Measurements from ENCODE around the gene CEBPA.

DNA sequence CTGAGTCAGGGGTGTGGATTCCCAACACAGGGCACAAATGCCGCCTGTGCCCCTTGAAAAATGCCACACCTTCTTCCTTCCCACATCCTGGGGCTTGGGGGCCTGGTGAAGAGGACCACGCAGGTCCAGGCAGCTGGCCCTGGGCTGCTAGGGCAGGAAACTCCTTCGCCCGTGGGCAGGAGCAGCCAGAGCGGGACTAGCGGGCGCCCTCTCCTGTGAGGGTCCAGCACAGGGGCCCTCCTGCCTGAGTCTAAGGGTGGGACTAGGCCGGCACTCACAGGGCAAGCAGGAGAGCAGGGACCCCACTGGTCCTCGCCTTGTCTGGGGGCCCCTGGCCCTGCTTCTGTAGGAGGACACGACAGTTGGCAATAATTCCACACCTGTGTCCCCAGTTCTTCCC is 7.5 kb upstream of the CEBPA start:
- TF ChIP-seq, protein P1, sequence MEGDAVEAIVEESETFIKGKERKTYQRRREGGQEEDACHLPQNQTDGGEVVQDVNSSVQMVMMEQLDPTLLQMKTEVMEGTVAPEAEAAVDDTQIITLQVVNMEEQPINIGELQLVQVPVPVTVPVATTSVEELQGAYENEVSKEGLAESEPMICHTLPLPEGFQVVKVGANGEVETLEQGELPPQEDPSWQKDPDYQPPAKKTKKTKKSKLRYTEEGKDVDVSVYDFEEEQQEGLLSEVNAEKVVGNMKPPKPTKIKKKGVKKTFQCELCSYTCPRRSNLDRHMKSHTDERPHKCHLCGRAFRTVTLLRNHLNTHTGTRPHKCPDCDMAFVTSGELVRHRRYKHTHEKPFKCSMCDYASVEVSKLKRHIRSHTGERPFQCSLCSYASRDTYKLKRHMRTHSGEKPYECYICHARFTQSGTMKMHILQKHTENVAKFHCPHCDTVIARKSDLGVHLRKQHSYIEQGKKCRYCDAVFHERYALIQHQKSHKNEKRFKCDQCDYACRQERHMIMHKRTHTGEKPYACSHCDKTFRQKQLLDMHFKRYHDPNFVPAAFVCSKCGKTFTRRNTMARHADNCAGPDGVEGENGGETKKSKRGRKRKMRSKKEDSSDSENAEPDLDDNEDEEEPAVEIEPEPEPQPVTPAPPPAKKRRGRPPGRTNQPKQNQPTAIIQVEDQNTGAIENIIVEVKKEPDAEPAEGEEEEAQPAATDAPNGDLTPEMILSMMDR (IDR thresholded peaks at IDR 0.05), result no peak
- TF ChIP-seq EZH2 (IDR thresholded peaks at IDR 0.05; ENCODE audit: borderline replicate concordance, insufficient read depth, low read depth, low read length, poor library complexity, severe bottlenecking), result no peak

All from B cell (primary cell).